HG03378 (cell line): ENCODE results near the gene PODN.

Experiments
- ATAC-seq: cut with Tn5 transposase; IDR thresholded peaks from one replicate; pipeline ENCODE4 v1.9.1; 2021; ENCODE audit warnings: mild to moderate bottlenecking, moderate library complexity; ENCODE audit not compliant: unreplicated experiment

Gene PODN

DNA sequence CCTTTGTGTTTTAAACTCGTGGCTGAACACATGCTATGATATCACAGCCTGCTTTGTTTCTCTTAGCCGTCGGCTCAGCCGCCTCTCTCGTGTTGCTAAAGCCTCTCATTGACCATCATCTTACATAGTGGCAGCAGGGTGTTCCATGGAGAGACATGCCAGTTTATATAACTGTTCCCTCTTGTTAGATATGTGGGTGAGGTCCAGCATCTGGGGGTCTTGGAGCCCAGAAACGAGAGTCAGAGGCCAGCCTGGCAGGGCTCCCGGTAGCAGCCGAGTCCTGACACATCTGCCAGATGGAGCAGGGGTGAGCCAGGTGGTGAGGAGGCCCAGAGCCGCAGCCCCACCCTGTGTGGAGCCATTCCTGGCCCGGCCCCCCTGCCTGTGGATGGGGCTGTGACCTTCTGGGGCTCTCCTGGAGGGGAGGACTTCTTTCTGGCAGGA lies 11.9 kb downstream of the PODN start:
- no peak for ATAC-seq

DNA sequence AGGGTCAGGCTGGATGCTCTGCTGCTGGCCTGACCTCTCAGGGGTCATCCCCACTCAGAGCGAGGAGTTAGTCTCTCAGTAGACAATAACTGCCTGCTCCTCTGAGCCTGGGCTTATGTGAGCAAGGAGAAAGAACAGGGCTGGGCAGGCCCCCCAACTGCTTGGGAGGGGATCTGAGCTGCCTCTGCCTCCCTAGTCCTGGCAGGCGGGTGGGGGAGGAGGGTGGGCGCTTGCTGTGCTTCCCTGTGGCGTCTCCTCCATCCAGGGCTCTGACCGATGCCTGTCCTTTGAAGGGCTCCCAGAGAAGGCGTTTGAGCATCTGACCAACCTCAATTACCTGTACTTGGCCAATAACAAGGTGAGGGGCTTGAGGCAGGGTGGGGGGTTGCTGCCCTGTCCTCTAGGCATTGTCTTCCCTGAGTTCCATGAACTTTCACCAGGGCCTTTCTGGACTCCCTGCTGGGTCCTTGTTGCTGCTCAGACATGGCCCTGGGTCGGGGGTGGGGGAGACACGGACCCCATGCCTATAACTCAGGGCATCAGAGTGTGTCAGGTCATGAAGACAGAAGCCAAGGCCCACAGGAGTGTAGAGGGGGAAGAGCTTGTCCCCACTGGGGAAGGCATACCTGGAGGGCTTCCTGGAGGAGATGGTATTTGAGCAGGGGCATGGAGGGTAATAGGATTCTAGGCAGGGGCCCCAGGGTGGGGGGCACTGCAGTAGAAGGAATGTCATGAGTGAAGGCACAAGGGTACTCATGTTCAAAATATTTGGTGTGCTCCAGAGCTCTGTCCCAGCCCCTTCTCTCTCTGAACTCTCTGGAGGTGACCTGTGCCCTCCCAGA lies 12.5 kb downstream of the PODN start:
- ATAC-seq: no peak

DNA sequence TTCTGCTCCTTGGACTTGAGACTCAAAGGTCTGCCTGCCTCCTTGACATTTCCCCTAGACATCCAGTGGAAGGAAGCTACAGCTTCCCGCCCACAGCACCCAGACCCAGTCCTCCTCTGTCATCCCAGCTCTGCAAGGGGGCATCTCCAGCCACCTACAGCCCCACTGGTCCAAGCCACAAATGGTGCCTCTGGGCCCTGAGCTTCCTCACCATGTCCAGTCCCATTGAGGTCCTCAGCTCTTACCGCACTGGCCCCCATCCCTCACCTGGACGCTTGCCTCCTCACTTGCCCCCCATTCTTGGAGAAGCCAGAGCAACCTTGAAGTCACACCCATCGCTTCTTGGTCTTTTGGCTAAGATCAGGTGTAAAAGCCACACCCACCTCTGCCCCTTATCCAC lies 13.2 kb downstream of the PODN start:
- no peak for ATAC-seq

DNA sequence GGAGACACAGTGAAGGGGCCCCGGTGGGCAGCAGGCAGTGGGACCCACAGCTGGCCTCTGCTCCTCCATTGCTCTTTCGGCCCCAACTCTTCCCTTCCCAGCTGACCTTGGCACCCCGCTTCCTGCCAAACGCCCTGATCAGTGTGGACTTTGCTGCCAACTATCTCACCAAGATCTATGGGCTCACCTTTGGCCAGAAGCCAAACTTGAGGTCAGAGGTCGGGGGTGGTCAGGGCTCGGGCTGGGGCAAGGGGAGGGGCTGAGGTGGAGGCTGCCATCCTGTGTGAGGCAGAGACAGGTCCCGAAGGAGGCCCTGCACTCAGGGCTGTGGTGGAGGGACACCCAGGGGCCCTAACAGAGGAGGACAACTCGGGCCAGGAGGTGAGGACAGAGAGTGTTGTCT lies 13.7 kb downstream of the PODN start:
- ATAC-seq: no peak

DNA sequence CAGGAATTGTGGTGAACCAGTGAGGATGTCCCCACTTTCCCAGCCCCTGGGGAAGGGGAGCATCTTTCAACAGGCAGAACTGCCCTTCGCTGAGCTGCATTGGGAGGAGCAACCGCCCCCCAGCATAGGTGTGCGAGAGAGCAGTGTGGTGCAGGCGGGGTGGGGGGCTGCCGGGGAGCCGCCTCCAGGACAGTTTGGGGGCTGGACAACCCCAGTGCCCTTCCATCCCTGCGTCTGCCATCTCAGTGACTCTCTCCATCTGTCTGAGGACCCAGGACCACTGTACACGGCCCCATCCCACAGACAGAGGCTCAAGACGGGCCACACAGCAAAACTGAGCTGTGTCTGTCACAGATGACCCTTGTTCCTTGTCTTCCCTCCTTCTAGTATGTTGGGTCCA lies 14.2 kb downstream of the PODN start:
- no peak for ATAC-seq

DNA sequence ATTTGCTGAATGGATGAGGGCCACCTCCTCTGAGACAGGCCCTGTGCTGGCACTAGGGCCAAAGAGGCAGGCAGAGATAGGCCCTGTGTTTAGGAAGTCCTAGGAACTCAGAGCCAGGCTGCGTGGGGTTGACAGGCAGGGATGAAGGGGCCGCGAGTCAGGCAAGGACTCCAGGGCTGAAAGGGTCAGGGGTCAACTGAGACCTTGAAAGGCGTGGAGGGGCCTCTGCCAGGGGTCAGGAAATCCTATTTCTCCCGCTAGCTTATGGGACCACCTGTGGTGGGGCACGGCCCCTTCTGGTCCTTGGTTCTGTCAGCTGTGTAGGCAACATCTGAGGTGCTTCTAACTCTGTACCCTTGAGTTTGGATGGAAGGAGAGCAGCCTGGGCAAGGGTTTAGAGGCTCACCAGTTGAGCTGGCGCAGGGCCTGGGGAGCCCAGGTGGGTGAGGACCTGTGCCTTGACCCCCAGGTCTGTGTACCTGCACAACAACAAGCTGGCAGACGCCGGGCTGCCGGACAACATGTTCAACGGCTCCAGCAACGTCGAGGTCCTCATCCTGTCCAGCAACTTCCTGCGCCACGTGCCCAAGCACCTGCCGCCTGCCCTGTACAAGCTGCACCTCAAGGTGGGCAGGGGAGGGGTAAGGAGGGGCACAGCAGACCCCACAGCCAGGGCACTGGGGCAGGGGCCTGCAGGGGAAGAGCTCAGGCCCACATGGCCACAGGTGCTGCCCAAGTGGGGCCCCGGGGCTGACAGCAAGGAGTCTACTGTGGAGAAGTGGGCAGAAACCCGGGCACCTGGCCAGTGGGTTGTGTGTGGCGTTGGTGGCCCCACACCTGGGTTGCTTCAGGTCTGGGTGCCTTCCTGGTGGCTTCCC lies 14.9 kb downstream of the PODN start:
- ATAC-seq: no peak

DNA sequence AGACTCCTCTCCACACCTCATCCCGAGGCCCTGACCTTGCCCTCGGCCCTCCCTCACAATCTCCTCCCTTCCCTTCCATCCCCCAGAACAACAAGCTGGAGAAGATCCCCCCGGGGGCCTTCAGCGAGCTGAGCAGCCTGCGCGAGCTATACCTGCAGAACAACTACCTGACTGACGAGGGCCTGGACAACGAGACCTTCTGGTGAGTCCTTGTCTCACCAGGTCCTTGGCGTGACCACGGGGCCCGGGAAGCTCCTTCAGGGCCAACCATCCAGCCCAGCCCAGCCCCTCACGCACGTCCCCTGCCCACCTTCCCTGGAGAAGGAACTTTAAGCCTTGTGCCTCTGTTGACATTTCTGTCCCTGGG lies 15.6 kb downstream of the PODN start:
- no peak for ATAC-seq

DNA sequence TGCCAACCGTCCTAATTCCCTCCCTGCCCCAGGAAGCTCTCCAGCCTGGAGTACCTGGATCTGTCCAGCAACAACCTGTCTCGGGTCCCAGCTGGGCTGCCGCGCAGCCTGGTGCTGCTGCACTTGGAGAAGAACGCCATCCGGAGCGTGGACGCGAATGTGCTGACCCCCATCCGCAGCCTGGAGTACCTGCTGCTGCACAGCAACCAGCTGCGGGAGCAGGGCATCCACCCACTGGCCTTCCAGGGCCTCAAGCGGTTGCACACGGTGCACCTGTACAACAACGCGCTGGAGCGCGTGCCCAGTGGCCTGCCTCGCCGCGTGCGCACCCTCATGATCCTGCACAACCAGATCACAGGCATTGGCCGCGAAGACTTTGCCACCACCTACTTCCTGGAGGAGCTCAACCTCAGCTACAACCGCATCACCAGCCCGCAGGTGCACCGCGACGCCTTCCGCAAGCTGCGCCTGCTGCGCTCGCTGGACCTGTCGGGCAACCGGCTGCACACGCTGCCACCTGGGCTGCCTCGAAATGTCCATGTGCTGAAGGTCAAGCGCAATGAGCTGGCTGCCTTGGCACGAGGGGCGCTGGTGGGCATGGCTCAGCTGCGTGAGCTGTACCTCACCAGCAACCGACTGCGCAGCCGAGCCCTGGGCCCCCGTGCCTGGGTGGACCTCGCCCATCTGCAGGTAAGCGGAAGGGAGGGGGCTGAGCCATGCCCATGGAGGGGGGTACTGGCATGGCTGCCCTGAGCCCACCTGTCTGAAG lies 16.5 kb downstream of the PODN start:
- no peak for ATAC-seq

DNA sequence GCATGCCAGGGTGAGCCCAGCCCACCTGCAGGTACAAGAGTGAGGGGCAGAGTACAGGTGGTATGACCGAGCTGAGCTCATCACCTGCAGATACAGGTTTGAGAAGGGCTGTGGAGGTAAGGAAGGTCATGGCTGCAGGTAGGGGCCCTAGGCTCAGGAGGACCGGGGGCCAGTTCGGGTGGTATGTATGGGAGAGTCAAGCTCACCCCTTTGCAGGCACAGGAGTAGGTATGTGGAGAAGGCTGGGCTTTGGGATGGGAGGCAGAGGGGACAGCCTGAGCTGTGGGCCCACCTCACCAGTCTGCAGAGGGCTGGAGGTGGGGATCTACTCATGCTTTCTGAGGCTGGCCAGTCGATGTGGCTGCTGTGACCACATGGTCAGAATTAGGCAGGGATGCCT lies 17.2 kb downstream of the PODN start:
- ATAC-seq: no peak

DNA sequence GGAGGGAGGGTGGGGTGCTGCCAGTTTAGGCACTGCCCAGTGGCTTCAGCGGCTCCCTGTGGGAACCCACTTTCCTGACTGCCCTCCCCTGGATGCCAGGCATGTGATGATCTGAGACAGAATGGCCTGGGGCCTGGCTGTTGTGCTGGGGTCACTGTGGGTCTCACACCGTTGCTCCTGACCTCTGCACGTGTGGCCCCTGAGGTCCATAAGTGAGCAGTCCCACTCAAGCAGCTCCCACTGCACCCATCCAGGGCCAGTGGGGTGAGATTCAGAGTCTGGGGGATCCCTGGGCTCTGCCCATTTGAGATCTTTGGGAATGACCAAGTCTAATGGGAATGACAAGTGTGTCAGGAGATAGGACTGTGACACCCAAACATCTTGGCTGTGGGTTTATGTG lies 18.0 kb downstream of the PODN start:
- no peak for ATAC-seq

DNA sequence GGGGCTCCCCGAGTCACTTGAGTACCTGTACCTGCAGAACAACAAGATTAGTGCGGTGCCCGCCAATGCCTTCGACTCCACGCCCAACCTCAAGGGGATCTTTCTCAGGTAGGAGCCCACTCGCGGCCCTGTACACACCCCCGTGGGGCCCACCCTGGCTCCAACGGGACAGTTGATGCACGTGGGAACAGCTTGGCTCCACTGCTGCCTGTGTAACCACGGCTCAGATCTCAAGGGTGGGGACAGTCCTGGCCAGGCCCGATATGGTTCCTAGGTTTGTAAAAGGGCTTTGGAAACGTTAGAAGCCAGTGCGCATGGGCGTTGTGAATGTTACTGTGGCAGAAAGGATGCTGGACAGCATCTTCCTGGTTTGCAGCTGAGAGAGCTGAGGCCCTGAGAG lies 18.8 kb downstream of the PODN start:
- no peak for ATAC-seq

DNA sequence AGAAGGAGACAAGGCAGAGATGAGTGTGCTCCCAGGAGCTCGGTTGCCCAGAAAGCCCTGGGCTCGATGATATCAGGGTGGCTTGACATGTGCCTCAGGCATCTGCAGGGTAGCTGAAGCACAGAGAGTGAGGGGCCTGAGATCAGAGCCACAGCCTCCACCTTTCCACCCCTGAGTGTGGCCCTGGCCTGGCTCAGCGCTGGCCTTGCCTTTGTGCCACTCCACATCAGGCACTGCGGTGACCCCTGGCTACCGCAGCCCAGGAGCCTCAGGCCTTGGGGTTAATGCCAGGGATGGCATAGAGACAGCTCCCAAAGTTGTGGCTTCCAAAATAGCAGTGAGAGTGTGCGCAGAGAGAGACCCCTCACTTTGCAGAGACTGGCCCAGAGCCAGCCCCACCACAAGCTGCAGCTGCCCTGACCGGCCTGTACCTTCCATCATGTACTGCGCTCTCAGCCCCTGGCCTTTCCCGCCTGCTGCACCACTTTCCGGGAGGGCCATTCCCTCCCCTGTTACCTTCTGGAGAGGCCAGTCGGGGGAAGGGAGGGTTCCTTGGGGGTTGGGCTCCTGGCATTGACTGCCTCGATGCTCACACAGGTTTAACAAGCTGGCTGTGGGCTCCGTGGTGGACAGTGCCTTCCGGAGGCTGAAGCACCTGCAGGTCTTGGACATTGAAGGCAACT lies 19.5 kb downstream of the PODN start:
- ATAC-seq: no peak

DNA sequence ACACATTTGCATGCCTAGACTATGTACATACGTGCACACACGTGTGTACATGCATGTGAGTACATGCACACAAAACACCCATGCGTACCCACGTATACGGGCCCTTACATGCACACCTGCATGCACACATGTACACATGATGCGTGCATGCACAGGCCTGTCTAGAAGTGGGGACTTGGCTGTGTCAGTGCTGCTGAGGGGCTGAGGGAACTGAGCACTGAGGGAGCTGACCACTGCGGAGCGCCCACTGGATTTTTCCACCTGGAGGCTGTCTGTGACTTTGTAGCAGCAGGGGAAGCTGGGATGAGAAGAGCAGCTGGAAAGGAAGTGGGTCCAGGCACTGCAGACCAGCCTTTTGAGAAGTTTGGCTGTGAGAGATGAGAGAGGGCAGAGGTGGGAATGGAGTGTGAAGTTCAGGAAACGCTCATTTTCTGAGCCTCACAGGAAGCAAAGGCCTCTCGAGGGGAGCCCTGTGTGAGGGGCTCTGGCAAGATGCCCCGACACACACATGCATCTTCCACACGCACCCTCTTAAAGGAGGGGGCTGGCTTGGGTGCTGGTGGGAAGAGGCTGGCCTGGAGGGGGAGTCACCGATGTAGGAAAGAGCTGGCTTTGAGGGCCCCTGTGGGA lies 20.9 kb downstream of the PODN start:
- no peak for ATAC-seq

DNA sequence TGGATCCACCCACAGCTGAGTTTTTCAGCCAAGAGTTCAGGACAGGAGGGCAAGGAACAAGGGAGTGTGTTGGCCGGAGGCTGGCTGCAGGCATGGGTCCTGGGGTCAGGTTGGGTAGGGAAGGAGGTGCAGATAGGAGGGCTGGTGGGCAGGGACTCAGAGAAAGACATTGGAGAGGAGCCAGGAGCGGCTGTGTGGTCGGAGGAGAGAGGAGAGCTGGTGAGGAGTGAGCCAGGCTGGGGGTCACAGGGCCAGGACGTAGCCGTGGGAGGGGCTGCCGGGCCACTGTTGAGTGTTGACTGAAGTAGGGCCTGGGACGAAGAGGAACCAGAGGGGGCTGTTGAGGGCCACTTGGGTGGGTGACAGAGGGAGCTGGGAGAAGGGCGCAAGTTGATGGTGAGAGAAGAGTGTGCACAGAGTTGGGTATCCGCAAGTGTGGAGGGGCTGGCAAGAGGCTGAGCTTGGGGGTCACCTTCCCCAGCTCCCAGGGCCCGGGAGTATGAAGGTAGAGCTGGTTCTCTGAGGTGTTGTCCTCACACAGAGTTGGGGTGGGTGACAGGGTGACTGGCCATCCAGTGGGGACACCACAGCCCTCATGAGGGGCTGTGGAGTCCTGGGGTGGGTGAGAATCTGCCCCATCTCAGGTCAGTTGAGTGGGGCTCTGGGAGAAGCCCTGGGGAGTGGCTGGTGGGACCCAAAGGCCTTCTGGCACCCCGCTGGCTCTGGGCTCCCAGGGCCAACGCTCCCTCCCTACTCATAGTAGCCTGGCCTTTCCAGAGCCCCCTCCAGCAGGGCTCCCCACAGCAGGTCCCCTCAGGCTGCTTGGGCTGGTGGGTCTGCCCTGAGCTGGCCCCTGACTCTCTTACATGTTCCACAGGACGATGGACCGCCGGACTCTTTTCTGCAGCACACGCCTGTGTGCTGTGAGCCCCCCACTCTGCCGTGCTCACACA lies 21.9 kb downstream of the PODN start:
- ATAC-seq: no peak

DNA sequence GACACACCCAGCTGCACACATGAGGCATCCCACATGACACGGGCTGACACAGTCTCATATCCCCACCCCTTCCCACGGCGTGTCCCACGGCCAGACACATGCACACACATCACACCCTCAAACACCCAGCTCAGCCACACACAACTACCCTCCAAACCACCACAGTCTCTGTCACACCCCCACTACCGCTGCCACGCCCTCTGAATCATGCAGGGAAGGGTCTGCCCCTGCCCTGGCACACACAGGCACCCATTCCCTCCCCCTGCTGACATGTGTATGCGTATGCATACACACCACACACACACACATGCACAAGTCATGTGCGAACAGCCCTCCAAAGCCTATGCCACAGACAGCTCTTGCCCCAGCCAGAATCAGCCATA lies 22.6 kb downstream of the PODN start:
- no peak for ATAC-seq

DNA sequence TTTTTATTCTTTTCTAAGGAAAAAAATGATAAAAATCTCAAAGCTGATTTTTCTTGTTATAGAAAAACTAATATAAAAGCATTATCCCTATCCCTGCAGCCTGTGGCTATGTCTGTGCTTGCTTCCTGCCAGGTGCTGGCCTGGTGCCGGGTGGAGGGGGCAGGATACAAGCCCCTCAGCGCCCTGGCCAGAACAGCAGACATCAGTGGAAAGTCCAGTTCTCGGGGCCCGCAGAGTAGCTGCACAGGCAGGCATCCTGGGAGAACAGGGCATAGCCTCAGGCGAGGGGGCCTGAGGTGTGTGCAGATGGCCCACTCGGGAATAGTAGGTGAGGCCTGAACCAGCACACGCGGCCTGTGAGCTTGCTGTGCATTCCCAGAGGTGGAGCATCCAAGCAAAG lies 23.4 kb downstream of the PODN start:
- ATAC-seq: no peak

DNA sequence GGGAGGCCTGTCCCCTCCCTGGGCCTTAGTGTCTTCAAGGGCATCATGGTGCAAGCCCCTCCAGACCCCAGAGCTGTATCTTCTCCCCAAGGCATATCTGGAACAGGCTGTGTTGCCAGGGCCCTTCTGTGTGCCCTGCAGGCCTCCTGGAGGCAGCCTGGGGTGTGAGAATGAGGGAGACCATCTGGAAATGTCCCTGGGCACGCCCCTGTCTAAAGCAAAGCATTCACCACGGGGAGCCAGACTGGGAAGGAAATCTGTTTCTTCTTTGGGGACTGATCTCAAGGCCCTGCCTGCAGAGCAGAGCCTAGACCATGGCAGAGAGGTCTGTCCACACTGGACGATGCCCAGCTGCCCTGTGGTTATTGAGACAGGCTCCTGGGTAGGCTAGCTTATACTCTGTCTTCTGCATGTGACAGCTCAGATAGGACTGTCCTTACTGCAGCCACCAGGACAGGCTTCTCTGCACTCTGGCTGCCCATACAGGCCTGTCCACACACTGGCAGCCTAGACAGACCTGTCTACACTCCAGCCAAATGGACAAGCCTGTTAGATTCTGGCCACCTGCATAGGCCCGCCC lies 24.6 kb downstream of the PODN start:
- no peak for ATAC-seq

DNA sequence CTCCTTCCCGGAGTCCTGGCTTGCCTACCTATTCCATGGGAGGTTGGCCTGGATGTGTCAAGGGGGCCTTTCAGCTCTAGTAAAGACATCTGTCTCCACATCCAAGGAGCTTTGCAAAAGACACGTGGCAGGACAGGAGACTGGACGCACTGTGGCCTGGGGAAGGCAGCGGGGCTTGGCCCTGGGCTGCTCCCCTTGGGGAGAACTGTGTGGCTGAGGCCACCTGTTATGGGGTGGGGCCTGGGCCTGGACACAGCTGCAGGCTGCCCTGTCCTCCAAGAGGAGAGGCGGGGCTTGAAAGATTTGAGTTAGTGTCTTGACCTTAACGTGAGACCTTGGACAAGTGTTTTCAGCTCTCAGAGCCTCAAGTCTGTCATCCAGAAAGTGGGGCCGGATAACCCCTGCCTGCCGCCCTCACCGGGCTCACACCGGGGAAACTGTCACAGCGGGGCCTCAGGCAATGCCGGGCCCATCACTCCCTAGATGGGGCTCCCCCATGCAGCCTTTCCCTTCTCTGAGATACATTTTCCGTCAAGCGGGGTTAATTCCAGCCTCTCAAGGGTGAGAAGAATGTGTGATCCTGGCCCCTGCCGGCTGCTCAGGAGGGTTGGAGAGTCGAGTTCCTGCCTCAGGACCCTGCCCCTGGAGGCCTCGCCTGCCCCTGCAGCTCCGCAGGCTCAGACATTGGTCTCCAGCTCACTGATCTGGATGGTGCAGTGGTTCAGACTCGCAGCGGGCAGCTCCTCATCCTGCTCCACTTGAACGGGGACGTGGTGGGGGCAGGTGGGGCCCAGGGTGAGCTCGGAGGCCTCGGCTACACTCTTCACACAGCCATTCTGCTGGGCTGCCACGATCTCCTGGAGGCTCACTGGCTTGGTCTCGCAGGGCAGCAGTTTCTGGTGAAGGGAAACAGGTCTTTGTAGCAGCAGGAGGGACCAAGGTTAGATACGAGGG lies 25.6 kb downstream of the PODN start:
- no peak for ATAC-seq
